D341Med (cell line): Measurements from ENCODE around the gene TLX3.
"Not testable (repeated sequence)": the region's sequence is repeated elsewhere in the genome, so short reads cannot be mapped to it uniquely, and the experiment has no call there.

ENCODE experiments used
- DNase-seq: peaks from one replicate; pipeline ENCODE4 v3.0.0; 2012; ENCODE audit warnings: low spot score

The TLX3 gene

GRCh38 chr5:171323806-171324632 is 15.0 kb downstream of the TLX3 start:
- DNase-seq: no peak

- no peak for DNase-seq
Measured at GRCh38 chr5:171330021-171330420, 21.0 kb downstream of the TLX3 start.

- no peak for DNase-seq
Measured at GRCh38 chr5:171335616-171336015, 26.6 kb downstream of the TLX3 start.

GRCh38 chr5:171336521-171337209 is 27.6 kb downstream of the TLX3 start:
- DNase-seq: peak; percentile 60

- no peak for DNase-seq
Measured at GRCh38 chr5:171337210-171337569, 28.1 kb downstream of the TLX3 start.

GRCh38 chr5:171340042-171340441 is 31.0 kb downstream of the TLX3 start:
- no peak for DNase-seq

- DNase-seq: no peak
Measured at GRCh38 chr5:171340491-171340890, 31.4 kb downstream of the TLX3 start.

- DNase-seq: peak; percentile 67
Measured at GRCh38 chr5:171342362-171343111, 33.5 kb downstream of the TLX3 start.

- no peak for DNase-seq
Measured at GRCh38 chr5:171344936-171345608, 36.0 kb downstream of the TLX3 start.

GRCh38 chr5:171351536-171352073 is 42.6 kb downstream of the TLX3 start:
- DNase-seq: no peak

GRCh38 chr5:171355302-171355724 is 46.3 kb downstream of the TLX3 start:
- no peak for DNase-seq

- no peak for DNase-seq
Measured at GRCh38 chr5:171357843-171358242, 48.8 kb downstream of the TLX3 start.

- not testable (repeated sequence) for DNase-seq
Measured at GRCh38 chr5:171361151-171361550, 52.1 kb downstream of the TLX3 start.
